GM18907 (cell line): Measurements from ENCODE around the gene ANKDD1A.

Experiments
- ATAC-seq: cut with Tn5 transposase; IDR thresholded peaks from one replicate; pipeline ENCODE4 v1.9.1; 2021; ENCODE audit warnings: mild to moderate bottlenecking, moderate library complexity; ENCODE audit not compliant: unreplicated experiment

Gene ANKDD1A

DNA sequence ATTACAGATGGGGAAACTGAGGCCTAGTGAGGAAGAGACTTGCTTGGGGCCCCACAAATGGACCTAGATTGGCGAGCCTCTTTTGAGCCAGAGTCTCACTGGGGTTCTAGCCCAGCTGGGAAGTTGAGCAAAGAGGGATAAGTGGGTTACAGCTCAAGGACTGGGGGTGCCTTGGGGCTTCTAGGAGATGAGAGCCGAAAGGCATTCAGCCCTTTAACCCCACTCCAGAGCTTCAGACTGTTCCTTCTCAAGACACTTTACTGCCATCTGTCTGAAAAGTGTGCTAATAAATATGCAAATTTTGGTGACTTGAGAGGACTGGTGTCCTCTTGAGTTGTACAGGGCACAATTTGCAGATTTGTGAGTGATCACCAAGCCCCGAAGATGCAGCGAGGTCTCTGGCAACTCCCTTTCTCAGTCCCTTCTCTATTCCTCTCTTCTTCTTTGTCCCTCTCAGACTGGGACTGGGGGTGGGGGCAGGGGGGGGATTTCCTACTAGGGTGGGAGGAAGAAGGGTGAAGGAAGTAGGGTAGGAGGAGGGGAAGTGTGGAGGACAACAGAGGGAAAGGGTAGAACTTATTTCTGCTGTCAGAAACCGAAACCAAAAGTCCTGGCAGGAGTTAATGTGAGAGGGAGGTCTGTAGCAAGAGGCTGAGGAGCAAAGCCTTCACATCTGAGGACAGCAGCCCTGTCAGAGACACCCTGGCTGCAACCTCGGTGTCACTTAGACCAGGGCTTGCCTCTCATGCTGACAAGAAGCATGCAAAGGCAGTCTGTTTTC is 16.2 kb upstream of the ANKDD1A start:
- ATAC-seq, result peak; percentile 26

DNA sequence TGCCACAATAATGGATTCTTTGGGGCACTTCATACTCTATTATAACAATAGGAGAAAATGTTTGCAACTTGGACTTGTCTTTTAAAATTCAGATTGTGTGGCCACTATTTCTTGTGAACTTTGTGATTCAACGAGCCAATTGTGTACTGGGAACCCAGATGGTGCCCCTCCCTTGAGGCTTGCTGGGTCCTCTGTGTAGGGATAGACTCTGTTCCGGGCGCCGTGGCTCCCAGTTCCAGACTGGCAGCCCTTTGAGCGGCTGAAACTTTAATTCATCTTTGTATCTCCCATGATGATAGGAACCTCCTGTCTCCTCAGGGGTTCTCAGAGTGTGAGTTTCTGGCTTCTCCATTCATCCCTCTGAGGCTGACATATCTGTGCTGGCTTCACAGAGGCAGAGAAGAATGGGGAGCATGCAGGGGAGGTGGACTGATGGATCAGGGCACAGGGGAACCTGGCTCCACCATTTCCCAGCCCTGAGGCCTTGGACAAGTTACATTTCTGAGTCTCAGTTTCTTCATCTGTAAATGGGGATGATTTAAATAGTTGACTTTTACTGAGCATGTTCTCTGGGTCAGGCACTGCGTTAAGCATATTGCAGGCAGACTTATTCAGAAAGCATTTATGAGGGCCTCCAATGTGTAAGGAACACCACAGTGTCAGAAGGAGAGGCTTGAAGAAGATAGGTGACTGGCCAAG is 15.2 kb upstream of the ANKDD1A start:
- no peak for ATAC-seq

DNA sequence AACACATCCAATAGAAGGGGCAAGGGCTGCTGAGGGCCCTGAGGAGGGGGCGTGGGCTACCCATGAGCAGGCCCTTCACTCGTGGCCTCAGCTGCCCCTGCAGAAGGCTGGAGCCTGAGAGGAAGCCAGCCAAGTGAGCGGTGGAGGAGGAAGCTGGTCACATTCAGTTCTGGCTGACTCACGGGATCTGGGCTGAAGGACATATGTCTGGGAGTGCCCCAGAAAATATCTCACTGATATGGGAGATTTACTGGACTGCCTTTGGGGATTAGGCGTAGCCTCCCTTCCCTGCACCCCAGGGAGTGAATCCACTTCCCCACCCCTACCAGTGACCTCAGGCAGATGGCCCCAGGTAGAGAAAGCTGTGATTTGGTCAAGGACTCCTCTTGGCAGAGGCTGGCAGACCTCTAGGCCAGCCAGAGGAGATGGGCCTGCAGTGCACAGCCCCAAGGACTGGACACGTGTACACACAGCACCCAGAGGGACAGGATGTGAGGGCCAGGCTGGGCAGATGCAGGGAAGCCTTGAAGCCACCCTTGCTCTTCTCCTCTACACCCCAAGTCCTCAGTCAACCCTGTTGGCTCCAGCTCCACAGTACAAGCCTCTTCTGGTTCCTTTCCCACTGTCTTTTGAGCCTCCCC is 14.2 kb upstream of the ANKDD1A start:
- ATAC-seq, result no peak

DNA sequence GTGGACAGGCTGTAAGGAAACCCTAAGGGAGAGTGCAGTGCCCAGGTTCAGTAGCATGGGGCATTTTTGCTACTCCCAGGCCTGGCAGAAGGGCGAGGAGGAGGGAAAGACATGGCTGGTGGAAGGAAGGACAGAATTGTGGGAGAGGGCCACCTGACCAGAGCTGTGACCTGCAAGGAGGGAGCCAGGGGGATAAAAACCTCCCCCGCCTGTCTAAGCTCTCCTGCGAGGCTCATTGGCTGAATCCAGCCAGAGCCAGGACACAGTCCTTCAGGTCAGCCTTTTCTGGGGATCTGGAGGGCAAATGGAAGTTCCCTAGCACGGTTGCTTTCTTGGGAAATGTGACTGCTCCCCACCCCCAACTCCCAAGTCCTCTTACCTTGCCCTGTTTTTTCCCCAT is 13.3 kb upstream of the ANKDD1A start:
- no peak for ATAC-seq

DNA sequence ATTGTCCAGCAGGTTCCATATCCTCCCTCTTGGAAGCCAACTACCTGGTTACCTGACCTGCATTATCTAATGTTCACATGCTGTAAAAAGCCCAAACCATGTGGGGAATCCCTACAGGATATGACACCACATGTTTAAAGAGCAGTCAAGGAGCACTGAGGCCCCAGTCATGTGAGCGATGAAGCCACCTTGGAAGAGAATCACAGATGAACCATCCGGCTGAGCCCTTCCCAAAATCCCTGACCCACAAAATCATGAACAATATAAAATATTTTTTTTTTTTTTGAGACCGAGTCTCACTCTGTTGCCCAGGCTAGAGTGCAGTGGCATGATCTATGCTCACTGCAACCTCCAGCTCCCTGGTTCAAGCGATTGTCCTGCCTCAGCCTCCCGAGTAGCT is 10.6 kb upstream of the ANKDD1A start:
- no peak for ATAC-seq

DNA sequence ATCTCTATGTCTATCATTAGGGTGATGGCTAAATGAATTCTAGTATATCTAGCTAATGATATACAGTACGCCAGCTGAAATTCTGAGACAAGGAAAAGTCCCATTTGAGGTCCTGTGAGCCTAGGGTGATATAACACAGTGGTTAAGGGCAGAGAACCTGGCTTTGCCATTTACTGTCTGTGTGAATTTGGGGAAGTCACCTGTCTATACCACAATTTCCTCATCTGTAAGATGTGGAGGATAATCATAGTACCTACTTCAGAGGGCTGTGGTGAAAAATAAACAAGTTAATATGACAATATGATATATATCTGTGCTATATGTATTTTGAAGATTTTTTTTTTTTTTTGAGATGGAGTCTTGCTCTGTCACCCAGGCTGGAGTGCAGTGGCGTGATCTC is 9.8 kb upstream of the ANKDD1A start:
- ATAC-seq, result no peak

DNA sequence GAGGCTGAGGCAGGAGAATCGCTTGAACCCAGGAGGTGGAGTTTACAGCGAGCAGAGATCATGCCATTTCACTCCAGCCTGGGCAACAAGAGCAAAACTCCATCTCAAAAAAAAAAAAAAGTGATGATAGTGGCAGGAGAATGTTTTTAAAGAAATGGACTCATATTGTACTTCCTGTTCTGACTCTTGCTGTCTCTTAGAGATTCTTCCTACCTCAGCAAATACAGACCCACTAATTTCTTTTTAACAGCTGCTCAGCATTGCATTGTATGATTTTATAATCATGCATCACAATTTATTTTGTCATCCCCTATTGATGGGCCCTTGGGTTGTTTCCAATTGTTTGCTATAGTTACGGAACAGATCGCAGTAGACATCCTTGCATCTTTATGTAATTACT is 8.8 kb upstream of the ANKDD1A start:
- no peak for ATAC-seq

DNA sequence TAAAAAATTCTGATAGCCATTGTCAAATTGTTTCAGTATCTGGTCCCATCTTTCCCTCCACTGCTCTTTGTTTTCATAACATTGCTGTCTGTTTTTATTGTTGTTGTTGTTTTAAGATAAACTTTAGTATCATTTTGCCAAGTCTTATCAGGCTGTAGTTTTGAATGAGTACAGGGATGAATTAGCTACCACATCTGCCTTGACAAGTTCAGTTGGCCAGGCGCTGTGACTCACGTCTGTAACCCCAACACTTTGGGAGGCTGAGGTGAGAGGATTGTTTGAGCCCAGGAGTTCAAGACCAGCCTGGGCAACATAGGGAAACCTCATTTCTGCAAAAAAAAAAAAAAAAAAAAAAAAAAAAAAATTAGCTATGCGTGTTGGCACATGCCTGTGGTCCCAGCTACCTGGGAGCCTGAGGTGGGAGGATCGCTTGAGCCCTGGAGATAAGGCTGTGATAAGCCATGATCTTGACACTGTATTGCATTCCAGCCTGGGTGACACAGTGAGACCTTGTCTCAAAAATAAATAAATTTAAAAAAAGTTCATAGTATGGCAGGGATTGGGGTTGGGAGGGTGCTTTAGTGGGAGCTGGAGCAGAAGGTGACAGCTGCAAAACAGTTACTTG is 8.3 kb upstream of the ANKDD1A start:
- ATAC-seq, result no peak

DNA sequence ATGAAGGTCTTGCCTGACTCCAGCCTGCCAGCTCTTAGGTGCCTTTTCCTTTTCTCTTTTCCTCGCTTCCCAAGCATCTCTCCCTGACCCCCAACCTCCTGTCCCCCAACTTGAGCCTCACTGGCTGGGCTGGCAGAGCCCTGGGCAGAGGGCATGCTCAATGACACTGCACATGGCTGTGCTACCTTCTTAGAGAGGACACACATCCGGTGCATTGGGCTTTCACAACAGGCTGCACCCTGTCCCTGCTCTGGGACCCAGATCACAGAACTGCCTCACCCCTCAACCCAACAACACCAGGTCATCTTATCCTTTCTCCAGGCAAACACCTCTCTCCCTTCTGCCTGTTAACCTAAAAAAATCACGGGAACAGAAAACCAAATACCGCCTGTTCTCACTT is 7.5 kb upstream of the ANKDD1A start:
- ATAC-seq, result no peak

DNA sequence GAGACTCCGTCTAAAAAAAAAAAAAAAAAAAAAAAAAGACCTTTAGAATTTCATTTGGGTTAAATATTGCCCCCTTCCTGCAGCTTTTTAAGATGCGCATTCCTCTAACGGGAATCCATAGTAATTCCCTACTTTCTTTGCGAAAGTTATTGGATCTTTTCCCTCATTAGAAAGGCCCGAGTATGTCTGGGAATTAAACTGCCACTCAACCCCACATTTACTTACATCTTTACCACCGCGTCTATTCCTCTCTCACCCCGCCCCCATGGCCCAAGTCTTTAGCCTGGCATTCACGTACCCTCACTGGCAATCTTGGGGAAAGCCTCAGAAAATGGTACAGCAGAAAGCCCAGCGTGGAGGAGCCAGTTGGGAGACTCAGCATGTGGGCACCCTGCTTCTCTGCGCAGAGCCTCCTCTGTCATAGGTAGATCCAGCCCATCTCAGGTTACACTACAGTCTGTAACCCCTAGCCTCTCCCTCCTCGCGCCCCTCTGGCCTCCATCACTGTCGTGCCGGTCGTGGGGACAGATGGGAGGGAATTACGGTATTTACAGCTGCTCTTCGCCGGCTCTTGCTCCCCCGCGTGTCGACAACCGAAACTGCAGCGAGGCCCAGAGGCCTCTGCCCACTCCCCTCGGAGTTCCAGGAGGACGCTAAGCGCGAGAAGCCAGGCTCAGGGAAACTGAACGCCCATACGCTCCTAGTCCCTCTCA is 6.4 kb upstream of the ANKDD1A start:
- peak; percentile 61 for ATAC-seq

DNA sequence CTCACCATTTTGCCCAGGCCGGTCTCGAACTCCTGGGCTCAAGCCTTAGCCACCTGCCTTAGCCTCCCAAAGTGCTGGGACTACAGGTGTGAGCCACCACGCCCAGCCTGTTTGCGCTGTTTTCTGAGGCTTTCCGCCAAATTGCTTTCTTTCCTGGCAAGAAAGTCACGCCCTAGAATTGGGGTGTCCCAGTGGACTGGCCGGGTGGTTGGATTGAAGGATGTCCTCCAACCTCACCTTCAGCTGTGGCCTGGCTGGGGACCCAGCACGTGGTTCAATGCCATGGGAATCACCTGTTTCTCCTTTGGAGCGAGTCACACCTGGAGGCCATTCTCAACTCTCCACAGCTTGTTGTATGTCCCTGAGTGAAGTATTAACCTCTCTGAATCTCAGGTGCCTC is 5.8 kb upstream of the ANKDD1A start:
- ATAC-seq, result no peak

DNA sequence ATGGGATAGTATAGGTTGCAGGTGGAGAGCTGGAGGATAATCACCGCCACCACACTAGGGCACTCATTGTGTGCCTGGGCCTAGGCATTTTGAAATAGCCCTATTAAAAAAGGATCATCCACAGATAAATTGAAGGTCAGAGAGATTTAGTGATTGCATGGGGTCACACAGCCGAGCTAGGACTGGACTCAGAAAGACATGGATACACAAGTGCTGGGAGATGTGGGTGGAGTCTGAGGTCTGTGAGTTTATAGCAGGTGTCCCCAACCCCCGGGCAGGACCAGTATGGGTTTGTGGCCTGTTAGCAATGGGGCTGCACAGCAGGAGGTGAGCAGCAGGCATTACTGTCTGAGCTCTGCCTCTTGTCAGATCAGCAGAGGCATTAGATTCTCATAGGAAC is 5.3 kb upstream of the ANKDD1A start:
- no peak for ATAC-seq

DNA sequence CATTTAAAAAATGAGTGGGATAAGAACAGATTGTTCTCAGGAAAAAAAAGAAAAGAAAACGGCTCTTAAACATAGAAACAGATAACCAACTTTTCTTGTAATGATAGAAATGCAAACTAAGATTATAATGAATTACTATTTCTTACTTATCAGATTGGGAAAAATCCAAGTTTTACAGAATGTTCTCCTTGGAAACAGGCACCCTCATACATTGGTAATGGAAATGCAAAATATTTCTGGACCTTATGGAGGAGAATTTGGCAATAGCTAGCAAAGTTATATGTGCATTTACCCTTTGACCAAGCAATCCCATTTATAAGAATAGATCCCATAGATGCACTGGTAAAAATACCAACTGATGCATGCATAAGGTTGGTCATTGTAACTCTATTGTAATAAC is 3.7 kb upstream of the ANKDD1A start:
- ATAC-seq, result no peak

DNA sequence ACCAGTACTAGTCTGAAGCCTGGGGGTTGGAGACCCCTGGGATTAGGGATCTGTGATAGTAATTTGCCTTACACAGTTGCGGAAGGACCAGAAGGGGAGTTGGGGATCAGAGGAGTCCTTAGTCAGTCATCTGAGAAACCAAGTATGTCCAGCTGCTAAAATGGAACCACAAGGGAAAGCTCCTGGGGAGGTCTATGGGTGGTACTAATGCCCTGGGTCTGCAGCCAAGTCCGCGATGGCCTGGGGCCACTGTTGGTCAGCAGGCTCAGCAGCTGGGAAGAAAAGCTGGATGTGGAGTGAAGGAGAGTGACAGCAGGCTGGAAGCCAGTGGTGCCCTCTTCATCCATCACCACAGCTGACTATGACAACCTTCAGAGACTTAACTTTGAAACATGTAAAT is 2.2 kb upstream of the ANKDD1A start:
- no peak for ATAC-seq

DNA sequence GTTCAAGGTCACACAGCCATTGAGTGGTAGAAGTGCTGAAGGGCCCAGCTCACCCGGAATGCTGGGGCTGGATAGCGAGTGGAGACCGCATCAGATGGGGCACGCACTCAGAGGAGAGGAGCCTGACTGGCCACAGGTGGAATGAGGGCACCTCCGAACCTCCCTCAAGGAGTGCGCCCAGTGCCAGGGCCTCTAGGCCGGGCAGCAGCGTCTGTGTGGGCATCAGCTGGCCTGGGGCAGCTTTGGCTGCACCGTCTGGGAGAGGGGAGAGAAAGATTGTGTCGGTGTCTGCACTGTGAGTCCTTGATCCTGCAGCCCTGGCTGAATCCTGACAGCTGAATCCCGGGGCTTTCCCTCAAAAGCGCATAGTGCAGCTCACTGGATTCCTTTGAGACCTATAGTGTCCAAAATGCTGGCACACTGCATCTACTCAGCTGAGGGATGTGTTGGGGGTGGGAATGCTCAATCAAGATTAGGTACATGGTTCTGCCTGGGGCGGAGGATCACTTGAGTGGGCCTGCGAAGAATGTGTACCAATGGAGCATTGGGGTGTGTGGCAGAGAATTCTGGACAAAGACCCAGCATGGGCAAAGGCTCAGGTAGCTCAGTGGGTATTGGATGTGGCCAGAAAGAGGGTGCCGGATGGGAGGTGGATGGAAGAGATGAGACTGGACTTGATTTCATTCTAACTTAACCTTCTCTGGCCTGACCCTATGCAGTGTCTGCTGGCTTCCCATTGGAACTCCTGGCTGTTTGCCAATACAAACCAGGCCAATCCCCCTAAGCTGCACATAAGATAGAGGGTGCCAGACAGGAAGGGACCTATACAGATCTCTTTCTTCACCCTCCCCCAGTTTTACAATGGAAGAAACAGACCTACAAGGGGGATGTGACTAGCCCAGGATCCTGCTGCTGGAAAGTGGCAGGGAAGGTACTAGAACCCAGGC is 950 bp downstream of the ANKDD1A start:
- no peak for ATAC-seq

DNA sequence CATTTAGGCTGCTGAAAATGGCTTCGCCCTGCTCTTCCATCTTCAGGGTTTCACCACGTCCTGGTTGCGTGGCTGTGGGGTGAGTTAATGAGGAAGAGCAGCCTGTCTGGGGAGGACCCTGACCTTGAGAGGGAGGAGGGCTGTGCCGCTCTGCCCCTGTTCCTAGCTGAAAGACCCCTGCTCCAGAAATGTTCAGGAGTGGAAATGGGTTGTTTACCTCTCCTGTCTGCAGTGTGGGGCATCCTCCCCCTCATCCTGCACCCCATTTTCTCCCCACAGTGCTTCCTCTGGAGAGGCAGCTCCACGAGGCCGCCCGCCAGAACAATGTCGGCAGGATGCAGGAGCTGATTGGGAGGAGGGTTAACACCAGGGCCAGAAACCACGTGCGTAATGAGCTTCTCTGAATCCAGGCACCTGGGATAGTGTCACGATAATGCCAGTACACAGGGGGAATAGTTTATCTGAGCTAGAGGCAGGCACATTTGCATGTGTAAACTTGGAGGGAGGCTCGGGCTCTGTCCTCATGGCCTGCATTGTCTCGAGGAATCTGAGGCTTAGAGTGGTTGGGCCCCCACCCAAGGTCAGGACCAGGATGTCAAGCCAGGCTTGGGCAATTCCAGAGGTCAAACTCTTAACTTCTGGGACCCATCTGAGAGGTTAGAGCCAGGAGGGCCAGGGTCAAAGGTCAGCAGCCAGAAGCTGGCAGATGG is 4.0 kb downstream of the ANKDD1A start:
- no peak for ATAC-seq

DNA sequence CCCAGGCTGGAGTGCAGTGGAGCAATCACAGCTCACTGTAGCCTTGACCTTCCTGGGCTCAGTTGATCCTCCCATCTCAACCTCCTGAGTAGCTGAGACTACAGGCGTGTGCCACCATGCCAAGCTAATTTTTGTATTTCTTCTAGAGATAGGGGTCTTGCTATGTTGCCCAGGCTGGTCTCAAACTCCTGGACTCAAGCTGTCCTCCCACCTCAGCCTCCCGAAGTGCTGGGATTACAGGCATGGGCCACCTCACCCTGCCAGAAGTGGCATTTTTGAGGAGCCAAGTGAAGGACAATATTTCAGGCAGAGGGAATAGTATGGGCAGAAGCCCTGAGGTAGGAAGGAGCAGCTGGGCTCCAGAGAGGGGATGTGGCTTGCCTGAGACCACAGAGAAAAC is 4.7 kb downstream of the ANKDD1A start:
- ATAC-seq, result no peak

DNA sequence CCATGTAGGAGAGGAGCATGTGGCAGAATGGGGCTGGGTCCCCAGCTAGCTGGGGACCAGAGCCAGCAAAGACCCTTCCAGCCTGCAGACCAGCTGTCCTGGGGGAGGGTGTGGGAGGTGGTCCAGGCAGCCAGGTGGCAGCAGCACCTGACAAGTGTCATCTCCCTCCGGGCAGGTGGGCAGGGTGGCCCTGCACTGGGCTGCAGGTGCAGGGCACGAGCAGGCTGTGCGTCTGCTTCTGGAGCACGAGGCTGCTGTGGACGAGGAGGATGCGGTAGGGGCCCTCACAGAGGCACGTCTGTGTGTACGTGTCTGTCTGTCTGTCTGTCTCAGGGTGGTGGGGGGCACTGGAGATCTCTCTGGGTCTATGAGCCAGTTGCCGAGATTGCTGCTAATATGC is 5.5 kb downstream of the ANKDD1A start:
- no peak for ATAC-seq

DNA sequence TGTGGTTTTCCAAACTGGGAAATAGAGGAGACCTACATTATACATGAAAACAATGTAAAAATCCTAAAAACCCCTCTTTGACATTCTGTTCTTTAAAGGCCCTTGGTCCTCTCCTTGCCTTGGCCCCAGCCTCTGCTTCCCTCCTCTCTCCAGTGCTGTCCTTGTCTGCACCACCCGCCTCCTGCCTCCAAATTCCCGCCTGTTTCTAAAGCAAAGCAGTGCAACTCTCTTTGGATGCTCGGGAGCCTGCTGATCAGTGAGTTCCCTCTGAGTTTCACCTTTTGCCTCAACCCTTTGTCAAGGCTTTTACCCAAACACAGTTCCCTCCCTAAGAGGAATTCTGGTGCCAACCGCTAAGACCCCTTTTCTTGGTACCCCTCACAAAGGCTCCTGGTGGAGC is 8.0 kb downstream of the ANKDD1A start:
- ATAC-seq, result no peak
